Measurements from ENCODE around the gene MACROD2. TPM values are rescaled to one million over a fixed set of nuclear protein-coding genes. Genes with fewer than 3 reads are reported as not detected.

Gene MACROD2
- total and polyA plus RNA-seq, 2 of the 4 experiments (the other 2 are of a cell fraction) = not detected

DNA sequence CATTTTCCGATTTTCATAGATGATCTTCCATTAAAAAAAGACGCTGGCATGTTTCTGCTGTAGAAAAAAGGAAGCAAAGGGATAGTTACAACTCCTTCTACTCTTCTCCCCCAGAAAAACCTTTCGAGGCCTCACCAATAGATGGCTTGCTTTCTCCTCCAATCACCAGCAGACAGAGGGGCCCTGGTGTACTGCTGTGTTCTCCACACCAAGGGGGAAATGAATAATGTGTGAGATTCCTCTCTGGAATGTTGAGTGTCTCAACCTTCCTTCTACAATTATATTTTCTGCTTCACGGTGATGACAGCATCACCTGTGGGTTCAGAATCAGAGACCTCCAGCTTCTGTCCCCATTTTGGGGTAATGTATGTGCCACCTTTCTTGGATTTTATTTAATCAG lies 527.8 kb downstream of the MACROD2 start:
- intact Hi-C loops (cut with micrococcal nuclease) (no loop called here), dilution Hi-C loops (cut with HindIII; ENCODE audit: low sequenced_read_pairs, unreplicated experiment) (no loop called here)
- H2AK5ac ChIP-seq (ENCODE audit: low read depth, low read length) = no peak overlapping the region

More for the DNA sequence above, 527.8 kb downstream of the MACROD2 start:
- Histone ChIP-seq H3K27ac (ENCODE audit: insufficient read depth, low read length) (no peak overlapping the region), H2BK15ac (ENCODE audit: low read depth, low read length) (no peak overlapping the region), H4K20me1 (ENCODE audit: insufficient read depth, low read length) (no peaks in the 10 kb centered on the region), H3K4me3 (ENCODE audit: insufficient read depth, low read depth, low read length) (no peak overlapping the region), H2BK5ac (ENCODE audit: low read depth, low read length, poor library complexity, severe bottlenecking) (no peak overlapping the region), H4K5ac (ENCODE audit: low read depth, low read length) (no peak overlapping the region), H3K79me1 (ENCODE audit: low read depth in 1 of 2, low read length in 2 of 2) (no peaks in the 10 kb centered on the region), H3K4me2 (ENCODE audit: low read depth, low read length) (no peak overlapping the region), H4K91ac (ENCODE audit: insufficient read depth, low read depth, low read length) (no peak overlapping the region), H3K9ac (ENCODE audit: low read depth, low read length) (no peak overlapping the region), H3K36me3 (ENCODE audit: control insufficient read depth, insufficient read depth, low read length) (no peaks in the 10 kb centered on the region), H2AK9ac (replicated peaks; ENCODE audit: low read depth, low read length, poor library complexity) (no peak overlapping the region), H3K14ac (replicated peaks; ENCODE audit: low read depth, low read length) (no peak overlapping the region), H3K18ac (ENCODE audit: low read depth, low read length) (peak overlapping the region; percentile 64; the same call in 1 of the 2 replicates), H3K27me3 (ENCODE audit: control insufficient read depth, insufficient read depth, low read length) (peaks cover 2% of the 10 kb centered on the region; the same call in 1 of the 2 replicates), H3K9me3 (ENCODE audit: control insufficient read depth, insufficient read depth, low read length) (no peaks in the 10 kb centered on the region), H3K23ac (ENCODE audit: low read depth, low read length) (no peak overlapping the region), H4K8ac (ENCODE audit: low read depth in 2 of 2, low read length in 2 of 2) (no peak overlapping the region), H2BK120ac (ENCODE audit: low read depth, low read length) (peak overlapping the region; percentile 28; the same call in 1 of the 2 replicates), H3K56ac (ENCODE audit: extremely low read depth, insufficient read depth, low read length) (no peak overlapping the region), H3K4me1 (ENCODE audit: control insufficient read depth, insufficient read depth, low read length) (peaks cover 5% of the 10 kb centered on the region; the same call in 1 of the 2 replicates), H3K4ac (ENCODE audit: low read depth, low read length) (no peak overlapping the region), H2AFZ (replicated peaks; ENCODE audit: low read length, poor library complexity) (peak overlapping the region; percentile 6), H3K9me1 (ENCODE audit: insufficient read depth, low read length) (no peaks in the 10 kb centered on the region), H2BK20ac (ENCODE audit: low read depth, low read length) (no peak overlapping the region)
- peak; percentile 47; the same call in 1 of the 2 replicates for ATAC-seq (ENCODE audit: low read depth)
- no TSS peak for BruUV-seq (replicated peaks)
- in situ Hi-C loops (cut with MboI; ENCODE audit: low sequenced_read_pairs) = no loop called here
- POLR2A ChIA-PET (ENCODE audit: unreplicated experiment) = no interaction called here
- DNase-seq = no peak
- TF ChIP-seq POLR2A (IDR thresholded peaks at IDR 0.05; ENCODE audit: low read depth, low read length) (no peak), RFX5 (IDR thresholded peaks at IDR 0.05; ENCODE audit: low read depth, low read length) (no peak), USF2 (IDR thresholded peaks at IDR 0.05; ENCODE audit: low read depth, low read length) (no peak), ELK1 (IDR thresholded peaks at IDR 0.05; ENCODE audit: borderline replicate concordance, low read depth, low read length) (no peak), CHD1 (IDR thresholded peaks at IDR 0.05; ENCODE audit: low read depth, low read length) (no peak), MAZ (IDR thresholded peaks at IDR 0.05; ENCODE audit: borderline replicate concordance, low read depth, low read length) (no peak), FOS (IDR thresholded peaks at IDR 0.05; ENCODE audit: low read depth, low read length) (no peak)
- CTCF ChIA-PET = interaction anchor here (0.8 kb wide), 1 partner anchor 186 kb away, joined by 3 read pairs; the partner anchor contains the start of gene FLRT3
- WGBS, 2 experiments (ENCODE audit: extremely low coverage in 2 of 2, insufficient read length in 1 of 2) = no CpG with 5 or more reads among the region's 4 CpGs

Measured in IMR-90 (cell line).